GM21390 (cell line): ENCODE measurements around the gene MBTPS1.

Experiments
- ATAC-seq: cut with Tn5 transposase; IDR thresholded peaks from one replicate; pipeline ENCODE4 v1.9.1; 2021; ENCODE audit not compliant: unreplicated experiment

MBTPS1 gene

DNA sequence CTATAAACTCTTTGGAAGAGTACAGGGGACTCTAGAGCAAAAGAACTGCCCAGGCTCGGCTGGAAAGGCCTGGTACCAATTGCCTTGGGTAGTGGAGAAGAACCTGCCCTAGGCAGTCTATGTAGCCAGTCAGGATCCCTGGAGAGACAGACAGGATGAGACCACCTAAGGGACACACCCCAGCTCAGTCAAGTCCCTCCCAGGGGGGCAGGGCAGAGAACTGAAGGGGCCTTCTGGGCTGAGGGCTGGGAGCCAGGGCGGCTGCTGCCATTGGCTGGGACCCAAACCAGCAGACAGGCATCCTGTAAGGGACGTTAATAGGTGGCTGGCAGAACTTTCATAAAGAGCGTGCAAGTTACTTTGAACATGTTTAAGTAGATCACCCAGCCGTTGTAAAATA is 61.4 kb downstream of the MBTPS1 start:
- ATAC-seq = no peak

DNA sequence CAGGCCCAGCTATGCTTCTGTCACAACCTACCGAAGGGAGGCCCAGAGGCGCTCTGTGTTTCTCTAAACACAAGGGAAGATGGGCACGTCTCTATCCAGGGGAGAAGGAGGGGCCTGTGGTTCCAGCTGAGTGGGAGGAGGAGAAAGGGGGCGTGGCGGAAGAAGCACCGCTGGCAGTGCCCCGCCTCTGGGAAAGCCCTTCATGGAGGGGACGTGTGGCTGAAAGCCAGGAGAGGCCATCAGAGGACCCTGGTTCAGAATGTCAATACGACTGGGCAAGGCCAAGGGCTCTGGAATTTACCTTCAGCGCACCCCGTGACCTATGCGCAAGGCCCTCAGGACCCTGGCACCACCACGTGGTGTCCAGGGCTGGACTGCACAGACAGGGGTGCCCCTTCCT is 61.8 kb downstream of the MBTPS1 start:
- no peak for ATAC-seq

DNA sequence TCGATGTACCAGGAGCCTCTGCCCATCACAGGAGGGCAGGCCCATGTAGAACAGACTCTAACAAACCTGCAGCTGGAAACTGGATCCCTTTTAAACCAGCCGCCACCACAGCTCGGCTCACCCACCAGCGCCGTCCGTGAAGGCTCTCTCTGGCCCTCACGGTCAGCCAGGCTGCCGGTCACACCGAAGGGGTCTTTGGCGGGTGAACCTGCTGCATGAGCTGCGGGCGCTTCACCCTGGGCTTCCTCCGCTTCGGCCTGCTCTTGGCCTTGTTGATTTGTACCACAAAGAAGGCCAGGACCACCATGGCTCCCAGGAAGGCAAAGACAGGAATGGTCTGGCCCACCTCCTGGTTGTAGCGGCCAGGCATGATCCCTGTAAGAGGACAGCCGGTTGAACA is 62.5 kb downstream of the MBTPS1 start:
- ATAC-seq = no peak

DNA sequence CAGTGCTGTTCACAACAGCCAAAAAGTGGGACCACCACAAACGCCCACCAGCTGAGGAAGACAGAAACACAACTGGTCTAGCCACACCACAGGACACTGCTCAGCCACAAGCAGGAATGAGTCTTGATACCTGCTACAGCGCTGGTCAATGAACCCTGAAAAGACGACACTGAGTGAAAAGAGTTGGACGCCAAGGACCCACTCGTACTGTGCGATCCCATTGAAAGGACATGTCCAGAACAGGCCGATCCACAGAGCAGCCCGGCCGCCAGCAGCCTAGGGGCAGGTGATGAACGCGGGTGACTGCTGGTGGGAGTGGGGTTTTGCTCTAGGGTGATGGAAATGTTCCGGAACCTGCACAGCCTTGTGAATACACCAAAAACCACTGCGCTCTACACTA is 63.5 kb downstream of the MBTPS1 start:
- no peak for ATAC-seq

DNA sequence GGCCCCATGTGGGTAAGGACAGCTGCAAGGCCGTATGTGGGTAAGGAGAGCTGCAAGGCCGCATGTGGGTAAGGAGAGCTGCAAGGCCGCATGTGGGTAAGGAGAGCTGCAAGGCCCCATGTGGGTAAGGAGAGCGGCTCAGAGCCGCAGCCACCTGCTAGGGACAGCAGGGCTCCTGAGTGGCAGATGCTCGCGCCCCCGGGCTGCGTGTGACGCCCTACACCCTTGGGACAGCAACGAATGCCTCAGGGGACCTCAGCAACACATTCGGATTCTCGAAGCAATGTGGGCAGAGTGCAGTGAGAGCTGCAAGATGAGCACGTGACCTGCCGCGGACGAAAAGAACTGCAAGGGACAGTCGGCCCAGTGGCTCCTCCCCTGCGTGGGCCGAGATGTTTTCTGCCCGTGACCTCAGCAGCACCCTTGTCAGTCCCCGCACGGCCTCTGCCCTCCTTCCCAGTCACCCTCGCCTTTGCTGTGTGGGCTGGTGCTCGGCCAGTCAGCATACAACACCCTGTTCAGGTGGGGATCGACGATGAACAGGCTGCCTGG is 64.6 kb downstream of the MBTPS1 start:
- no peak for ATAC-seq

DNA sequence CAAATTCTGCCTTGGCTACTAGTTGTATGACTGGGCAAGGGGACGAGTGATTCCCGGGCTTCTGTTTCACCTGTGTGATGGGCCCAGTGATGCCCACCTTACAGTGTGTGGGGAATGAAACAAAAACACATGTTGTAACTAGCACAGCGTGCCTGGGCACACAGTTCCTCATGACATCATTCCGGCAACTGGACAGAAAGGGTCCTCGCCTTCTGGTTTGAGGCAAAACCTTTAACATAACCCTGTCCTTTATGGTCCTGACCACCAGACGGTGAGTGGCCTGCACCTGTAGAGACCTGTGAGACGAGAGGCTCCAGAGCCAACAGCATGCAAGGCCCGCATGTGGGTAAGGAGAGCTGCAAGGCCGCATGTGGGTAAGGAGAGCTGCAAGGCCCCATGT is 66.4 kb downstream of the MBTPS1 start:
- ATAC-seq = no peak

DNA sequence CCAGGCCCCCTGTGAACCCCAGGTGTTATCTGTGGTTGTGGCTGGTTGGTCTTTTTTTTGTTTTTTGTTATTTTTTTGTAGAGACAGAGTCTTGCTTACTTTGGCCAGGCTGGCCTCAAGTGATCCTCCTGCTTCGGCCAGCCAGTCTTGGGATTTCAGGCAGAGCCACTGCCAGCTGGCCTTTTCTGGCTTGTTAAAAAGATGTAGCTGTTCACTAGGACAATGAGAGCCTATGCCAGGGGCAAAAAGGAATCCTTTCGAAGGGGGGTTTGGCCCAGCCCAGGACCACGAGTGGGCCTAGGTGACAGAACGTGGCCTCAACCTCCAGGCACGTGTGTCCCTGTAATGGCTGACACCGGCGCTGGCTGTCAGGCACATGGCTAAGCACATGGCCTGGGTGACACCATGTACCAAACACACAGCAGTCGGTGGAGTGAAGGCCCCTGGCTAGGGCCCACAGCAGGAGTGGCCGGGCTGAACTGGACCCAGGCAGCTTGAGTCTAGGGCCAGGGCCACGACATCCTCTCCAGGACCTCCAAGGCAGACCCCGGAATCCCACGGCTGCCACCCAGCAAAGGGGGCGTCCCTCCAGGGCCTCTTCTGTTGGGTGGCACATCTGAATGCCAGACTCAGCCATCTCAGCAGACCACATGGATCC is 67.2 kb downstream of the MBTPS1 start:
- ATAC-seq = no peak

DNA sequence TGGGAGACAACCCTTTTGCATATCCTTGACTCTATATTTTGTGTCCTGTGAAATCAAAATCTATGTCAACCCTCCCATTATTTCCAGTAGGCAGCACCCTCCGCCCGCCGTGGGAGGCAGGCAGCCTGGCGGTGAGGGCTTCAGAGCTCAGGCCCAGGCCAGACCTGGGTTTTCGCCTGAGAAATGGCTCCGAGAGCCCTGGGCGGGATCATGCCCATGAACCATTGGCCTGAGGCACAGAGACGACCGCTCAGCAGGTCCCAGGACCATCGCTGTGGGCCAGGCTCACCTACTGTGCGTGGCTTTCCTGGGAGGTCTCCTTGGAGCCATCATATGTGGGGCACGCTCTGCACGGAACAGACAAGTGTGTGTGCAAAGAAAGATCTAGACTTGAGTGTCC is 67.9 kb downstream of the MBTPS1 start:
- ATAC-seq = no peak

DNA sequence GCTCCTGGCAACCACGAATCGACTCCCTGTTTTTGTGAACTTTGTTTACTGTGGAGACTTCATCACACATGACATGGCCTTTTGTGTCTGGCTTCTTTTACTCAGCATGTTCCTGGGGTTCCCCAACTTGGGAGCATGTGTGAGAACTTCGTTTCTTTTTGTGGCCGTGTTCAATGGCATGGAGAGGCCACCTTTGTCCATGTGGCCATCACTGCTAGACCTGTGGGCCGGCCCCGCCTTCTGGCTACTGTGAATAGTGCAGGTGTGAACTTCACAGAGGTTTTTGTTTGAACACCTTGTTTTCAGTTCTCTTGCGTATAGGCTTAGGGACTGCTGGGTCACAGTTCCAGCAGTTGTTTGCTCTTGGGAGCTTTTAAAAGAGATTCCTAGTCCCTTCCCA is 68.5 kb downstream of the MBTPS1 start:
- ATAC-seq = no peak

DNA sequence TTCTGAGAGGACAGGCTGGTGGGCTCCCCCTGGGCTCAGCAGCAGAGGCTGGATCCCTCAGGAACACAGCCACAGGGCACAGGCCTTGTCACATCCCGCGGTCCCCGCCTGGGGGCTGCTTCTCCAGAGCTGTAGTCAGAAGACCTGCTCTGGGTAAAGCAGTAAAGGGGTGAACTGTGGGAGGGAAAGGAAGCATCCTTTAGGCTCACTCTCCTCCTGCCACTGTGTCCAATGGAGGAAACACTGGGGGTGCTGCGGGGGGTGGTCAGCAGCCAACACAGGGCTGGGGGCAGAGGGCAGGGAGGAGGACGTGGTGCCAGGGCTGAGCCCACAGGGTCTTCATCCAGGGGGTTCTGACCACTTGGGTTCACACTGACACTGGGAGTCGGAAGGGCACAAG is 69.1 kb downstream of the MBTPS1 start:
- no peak for ATAC-seq

DNA sequence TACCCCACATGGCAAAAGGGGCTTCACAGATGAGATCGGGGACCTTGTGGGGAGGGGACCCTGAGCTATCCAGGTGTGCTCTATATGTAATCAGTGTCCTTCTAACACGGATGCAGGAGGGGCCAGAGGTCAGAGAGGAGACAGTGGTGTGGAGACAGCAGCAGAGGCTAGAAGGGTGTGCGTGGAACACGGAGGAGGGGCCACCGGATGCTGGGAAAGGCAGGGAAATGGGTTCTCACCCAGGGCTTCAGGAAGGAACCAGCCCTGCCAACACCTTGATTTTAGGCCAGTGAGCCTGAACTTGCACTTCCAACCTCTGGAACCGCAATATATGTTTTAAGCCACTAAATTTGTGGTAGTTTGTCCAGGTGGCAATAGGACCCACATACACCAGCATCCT is 69.5 kb downstream of the MBTPS1 start:
- ATAC-seq = no peak

DNA sequence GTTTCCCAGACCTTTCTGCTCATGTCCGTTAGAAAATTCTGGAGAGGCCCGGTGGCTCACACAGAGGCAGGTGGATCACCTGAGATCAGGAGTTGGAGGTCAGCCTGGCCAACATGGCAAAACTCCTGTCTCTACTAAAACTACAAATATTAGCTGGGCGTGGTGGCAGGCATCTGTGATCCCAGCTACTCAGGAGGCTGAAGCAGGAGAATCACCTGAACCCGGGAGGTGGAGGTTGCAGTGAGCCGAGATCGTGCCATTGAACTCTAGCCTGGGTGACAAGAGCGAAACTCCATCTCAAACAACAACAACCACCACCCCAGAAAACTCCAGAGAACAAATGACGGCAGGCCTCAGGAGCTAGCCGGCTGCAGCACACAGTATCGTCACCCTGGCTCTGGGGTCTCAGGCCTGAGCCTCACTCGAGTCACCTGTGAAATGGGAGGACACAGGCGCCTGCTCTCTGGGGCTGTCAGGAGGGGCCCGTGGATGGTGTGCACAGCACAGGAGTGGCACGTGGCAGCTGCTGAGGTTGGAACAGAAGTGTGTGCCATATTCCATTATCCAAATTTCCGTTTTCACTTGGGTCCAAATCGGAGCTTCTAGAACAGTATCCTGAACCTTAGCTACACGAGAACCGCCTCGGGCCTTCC is 70.8 kb downstream of the MBTPS1 start:
- no peak for ATAC-seq

DNA sequence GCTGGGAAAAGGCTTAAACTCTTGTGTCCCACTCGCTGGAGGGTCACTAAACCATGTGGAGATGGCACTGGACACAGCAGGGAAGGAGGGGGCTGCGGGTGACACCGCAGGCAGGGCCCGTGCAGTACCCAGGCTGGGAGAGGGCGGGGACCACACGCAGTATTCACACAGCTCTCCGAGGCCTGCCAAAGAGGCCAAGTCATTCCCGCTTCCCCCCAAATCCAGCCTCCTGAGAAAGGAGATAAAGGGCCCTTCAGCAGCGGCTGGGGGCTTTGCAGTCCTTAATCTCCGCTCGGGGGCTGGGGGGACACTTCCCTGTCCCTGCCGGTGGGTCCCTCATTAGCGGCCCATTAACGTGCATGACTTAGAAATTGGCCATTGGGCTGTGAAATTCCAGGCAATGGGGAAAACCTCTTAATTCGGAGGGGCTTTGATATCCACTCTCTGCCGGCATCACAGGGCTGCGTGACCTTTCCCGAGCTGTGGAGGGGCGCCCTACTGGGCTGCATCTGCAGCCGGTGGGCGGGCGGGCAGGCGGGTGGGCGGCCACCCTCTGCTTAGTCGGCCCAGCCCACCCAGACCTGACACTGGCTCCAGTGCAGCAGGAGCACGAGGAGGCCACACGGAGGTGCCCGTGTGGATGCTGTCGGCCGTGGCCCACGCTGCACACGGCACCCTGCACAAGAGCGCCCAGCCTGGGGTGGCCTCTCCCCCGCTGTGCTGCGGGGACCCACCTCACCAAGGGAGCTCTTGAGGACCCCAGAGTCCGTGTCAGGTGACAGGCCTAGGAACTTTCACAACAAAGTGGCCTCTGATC is 71.5 kb downstream of the MBTPS1 start:
- no peak for ATAC-seq

DNA sequence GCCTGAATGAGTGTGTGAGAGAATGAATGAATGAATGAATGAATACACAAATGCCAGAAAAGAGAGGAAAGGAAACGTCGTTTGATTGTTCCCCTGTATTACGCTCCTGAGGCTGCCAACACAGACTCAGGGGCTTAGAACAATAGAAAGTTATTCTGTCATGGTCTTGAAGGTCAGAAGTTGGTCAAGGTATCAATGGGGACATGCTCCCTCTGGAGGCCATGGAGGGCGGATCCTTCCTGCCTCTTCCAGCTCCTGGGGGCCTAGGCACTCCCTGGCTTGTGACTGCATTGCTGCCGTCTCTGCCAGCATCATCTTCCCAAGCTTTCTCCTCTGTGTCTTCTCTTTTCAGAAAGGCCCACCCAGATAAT is 72.6 kb downstream of the MBTPS1 start:
- ATAC-seq = no peak

DNA sequence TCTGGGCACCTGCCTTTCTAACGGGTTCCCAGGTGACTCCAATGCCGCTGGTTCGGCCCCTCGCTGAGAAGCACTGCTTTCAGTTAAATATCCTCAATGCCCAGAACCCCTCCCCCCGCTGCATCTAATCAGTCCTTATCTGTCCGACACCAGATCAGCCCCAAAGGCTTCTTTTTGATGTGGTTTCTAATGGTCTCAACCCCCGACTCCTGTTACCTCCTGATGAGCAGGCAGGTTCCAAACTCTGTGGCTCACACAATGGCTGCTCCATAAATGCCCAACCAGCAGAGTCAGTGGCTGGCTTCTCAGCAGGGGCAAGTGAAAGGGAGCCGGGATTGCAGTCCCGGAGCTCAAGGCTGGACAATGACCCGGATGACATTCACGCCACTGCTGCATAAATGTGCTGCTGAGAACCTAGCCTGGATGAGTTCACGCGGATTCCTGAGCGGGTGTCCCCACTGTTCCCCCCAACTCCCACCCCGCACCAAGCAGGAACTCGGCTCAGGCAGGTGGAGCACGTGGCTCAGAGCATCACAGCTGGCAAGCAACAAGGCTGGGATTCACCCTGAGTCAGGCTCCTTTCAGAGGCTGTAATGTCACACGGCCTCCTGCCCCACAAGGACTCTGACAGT is 73.1 kb downstream of the MBTPS1 start:
- ATAC-seq = no peak

DNA sequence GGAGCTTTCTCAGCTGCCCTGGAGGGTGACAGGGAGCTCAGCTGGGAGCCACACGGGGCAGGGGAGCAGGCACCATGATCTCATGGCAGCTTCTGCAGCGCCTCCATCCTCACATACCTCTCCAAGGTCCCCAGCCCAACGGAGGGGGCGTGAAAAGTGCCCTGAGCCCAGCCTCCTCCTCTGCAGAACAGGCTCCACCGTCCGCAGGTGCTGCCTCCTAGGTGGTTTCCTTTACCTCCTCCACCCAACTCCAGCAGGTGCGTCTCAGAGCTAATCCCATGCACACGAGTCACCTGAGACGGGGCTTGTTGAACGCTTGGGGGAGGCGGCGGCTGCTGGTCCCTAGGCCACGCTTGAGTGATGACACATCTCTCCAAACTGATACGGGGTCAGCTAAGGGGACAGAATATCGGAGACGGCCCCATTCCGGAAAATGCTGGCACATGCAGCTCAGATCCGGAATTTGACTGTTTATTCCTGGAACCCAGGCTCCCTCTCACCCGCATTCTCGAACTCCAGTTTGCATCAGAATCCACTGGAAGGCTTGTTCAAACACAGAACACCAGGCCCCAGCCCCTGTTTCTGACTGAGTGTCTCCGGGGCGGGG is 73.8 kb downstream of the MBTPS1 start:
- ATAC-seq = no peak

DNA sequence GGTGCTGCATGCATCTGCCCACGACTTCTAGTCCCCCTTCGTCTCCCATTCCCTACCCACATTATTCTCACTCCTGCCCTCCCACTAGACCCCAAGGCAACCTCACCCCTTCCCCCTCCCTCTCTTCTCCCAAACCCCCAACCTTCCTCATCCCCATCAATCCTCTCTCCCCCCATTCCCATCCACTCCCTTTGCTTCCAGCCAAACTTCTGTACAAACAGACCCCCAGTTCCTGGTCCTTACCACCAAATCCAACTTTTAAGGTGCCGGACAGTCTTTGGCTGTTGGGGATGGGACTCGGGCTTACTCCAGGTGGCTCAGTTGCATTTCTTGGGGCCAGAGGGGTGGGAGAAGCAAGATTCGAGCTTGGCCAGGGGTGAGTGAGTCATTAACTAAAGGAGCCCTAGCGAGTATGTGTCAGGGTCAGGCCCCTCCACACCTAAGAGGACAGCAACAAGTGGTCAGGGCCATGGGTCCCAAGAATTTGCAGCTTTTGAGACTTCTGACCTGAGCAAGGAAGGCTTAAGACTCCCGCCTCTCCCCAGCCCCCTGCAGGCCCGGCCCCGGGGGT is 74.3 kb downstream of the MBTPS1 start, which contains the start of gene SLC38A8:
Gene SLC38A8, minus strand, starts transcription at position 488 of the 571 bp plus-strand sequence. CDS start 638 bp downstream, outside the sequence.
- ATAC-seq = no peak

DNA sequence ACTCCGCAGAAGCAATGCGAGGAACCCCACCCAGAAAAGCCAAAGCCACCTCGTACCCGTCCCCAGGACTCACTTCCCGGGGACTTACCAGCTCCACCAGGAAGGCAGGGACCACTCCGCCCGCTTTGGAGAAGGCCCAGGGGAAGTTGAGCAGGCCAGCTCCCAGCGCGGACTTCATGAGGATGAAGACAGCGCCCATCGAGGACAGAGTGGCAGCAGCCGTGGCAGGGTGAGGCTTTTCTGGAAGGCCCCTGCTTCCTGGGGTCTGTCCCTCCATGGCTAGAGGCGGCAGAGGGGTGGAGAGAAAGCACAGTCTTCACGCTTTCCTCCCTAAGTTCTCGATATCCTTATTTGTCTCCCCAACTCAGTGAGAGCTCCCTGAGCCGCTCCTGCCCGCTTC is 74.9 kb downstream of the MBTPS1 start:
- no peak for ATAC-seq

DNA sequence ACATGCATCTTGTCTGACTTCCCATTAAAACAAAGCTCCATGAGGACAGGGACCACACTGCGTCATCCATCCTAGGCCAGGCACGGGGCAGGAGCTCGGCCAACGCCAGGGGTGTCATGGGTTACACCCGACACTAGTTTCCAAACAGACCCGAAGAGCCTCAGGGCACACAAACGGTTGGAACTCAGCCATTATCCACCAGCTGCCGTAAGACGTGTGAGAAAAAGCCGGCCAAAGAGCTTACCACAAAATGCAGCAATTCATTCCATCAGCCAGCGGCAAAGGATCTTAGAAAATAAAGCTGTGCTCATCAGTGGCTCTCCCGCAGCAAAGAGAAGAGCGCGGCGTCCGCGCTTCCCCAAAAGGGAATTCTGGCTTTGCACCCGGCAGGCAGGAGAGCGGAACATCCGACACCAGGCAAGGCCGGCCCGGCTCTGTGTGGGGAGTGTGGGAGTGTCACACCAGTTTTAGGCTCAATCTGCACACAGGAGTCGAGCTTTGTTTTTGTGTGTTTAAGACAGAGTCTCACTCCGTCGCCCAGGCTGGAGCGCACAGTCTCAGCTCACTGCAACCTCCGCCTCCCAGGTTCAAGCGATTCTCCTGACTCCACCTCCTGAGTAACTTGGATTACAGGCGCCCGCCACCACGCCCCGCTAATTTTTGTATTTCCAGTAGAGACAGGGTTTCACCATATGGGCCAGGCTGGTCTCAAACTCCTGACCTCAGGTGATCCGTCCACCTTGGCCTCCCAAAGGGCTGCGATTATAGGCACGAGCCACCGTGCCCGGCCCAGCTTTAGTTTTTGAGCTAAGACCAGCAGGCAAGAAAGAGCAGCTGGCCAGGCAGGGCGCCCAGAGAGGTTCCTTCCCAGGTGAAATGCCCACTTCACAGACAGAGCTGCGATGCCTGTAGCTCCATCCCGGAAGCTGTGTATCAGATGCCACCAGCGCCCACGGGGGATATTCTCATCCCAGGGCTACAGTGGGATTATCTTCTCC is 75.6 kb downstream of the MBTPS1 start:
- ATAC-seq = no peak
